Measurements from ENCODE around the gene NME9.

DNA sequence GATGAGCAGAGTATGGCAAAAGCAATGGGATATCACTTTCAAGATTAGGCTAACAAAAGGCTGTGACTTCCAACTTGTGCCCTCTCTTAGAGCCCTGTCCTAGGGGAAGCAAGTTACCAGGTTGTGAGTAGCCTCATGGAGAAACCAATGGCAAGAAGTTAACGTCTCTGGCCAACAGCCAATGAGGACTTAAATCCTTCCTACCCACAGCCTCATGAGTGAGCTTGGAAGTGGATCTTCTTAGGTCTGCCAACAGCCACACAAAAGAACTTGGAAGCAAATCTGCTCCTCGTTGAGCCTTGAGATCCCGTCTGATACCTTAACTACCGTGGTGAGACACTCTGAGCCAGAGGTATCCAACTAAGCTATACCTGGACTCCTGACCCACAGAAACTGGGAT lies 5.7 kb downstream of the NME9 start:
- TF ChIP-seq, protein P1, sequence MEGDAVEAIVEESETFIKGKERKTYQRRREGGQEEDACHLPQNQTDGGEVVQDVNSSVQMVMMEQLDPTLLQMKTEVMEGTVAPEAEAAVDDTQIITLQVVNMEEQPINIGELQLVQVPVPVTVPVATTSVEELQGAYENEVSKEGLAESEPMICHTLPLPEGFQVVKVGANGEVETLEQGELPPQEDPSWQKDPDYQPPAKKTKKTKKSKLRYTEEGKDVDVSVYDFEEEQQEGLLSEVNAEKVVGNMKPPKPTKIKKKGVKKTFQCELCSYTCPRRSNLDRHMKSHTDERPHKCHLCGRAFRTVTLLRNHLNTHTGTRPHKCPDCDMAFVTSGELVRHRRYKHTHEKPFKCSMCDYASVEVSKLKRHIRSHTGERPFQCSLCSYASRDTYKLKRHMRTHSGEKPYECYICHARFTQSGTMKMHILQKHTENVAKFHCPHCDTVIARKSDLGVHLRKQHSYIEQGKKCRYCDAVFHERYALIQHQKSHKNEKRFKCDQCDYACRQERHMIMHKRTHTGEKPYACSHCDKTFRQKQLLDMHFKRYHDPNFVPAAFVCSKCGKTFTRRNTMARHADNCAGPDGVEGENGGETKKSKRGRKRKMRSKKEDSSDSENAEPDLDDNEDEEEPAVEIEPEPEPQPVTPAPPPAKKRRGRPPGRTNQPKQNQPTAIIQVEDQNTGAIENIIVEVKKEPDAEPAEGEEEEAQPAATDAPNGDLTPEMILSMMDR (conservative IDR thresholded peaks at IDR 0.05; ENCODE audit: low read depth, low read length) = no peak
- TF ChIP-seq RAD21 (IDR thresholded peaks at IDR 0.05; ENCODE audit: low read length) (no peak), MAFK (IDR thresholded peaks at IDR 0.05; ENCODE audit: low read depth, low read length) (no peak), POLR2A (IDR thresholded peaks at IDR 0.05; ENCODE audit: low read depth, low read length) (no peak), BHLHE40 (IDR thresholded peaks at IDR 0.05; ENCODE audit: low read depth, low read length) (no peak), RFX5 (IDR thresholded peaks at IDR 0.05; ENCODE audit: low read depth, low read length) (no peak), SMC3 (IDR thresholded peaks at IDR 0.05; ENCODE audit: low read depth, low read length) (no peak), CHD1 (IDR thresholded peaks at IDR 0.05; ENCODE audit: low read depth, low read length) (no peak), MAZ (IDR thresholded peaks at IDR 0.05; ENCODE audit: borderline replicate concordance, low read depth, low read length) (no peak)
- TF ChIP-seq, protein P2, sequence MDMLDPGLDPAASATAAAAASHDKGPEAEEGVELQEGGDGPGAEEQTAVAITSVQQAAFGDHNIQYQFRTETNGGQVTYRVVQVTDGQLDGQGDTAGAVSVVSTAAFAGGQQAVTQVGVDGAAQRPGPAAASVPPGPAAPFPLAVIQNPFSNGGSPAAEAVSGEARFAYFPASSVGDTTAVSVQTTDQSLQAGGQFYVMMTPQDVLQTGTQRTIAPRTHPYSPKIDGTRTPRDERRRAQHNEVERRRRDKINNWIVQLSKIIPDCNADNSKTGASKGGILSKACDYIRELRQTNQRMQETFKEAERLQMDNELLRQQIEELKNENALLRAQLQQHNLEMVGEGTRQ (IDR thresholded peaks at IDR 0.05; ENCODE audit: low read depth, low read length) = no peak
- TF ChIP-seq, protein P3, sequence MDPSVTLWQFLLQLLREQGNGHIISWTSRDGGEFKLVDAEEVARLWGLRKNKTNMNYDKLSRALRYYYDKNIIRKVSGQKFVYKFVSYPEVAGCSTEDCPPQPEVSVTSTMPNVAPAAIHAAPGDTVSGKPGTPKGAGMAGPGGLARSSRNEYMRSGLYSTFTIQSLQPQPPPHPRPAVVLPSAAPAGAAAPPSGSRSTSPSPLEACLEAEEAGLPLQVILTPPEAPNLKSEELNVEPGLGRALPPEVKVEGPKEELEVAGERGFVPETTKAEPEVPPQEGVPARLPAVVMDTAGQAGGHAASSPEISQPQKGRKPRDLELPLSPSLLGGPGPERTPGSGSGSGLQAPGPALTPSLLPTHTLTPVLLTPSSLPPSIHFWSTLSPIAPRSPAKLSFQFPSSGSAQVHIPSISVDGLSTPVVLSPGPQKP (IDR thresholded peaks at IDR 0.05; ENCODE audit: borderline replicate concordance, low read depth, low read length) = no peak

Measured in IMR-90 (cell line).